Small intestine (tissue), 16 donors: Measurements from ENCODE around the gene AGTRAP. TPM values are rescaled to one million over a fixed set of nuclear protein-coding genes. Genes with fewer than 3 reads are reported as not detected.

Experiments used
- DNase-seq, 2 donors: peaks; one replicate each; pipeline versions ENCODE4 v3.0.0 to v3.0.0-alpha.2; 2013
- FAIRE-seq: peaks from 2 replicates; lab custom pipeline; 2012; peaks lifted over from hg19 to GRCh38; lab: Jason Lieb, UNC
- H3K27ac ChIP-seq, 3 donors: one replicate each; pipeline ENCODE4 v1.5.1; 2013; ENCODE audit warnings: low read length in 2 of 3, mild to moderate bottlenecking in 2 of 3, control low read depth in 1 of 3, inconsistent platforms in 1 of 3, low read depth in 1 of 3, moderate library complexity in 1 of 3
- H3K27me3 ChIP-seq, 3 donors: one replicate each; pipeline ENCODE4 v1.6.1; 2013; ENCODE audit warnings: low read length in 3 of 3, inconsistent platforms in 1 of 3; ENCODE audit not compliant: control insufficient read depth in 3 of 3, insufficient read depth in 3 of 3
- H3K36me3 ChIP-seq, 3 donors: one replicate each; pipeline ENCODE4 v1.6.1; 2013; ENCODE audit warnings: low read length in 3 of 3, inconsistent platforms in 1 of 3, low read depth in 1 of 3, mild to moderate bottlenecking in 1 of 3, moderate library complexity in 1 of 3; ENCODE audit not compliant: control insufficient read depth in 3 of 3, insufficient read depth in 2 of 3
- H3K4me1 ChIP-seq, 3 donors: one replicate each; pipeline ENCODE4 v1.6.1; 2013; ENCODE audit warnings: low read length in 2 of 3, inconsistent platforms in 1 of 3, low read depth in 1 of 3, mild to moderate bottlenecking in 1 of 3, moderate library complexity in 1 of 3; ENCODE audit not compliant: control insufficient read depth in 3 of 3, insufficient read depth in 2 of 3
- H3K4me3 ChIP-seq, 3 donors: one replicate each; pipeline ENCODE4 v1.5.1; 2013; ENCODE audit warnings: low read length in 3 of 3, control low read depth in 1 of 3, inconsistent platforms in 1 of 3, low read depth in 1 of 3, mild to moderate bottlenecking in 1 of 3, moderate library complexity in 1 of 3
- H3K9me3 ChIP-seq, 2 donors: one replicate each; pipeline ENCODE4 v1.6.1; 2013; ENCODE audit warnings: low read depth in 1 of 2, low read length in 1 of 2; ENCODE audit not compliant: control insufficient read depth in 2 of 2, insufficient read depth in 1 of 2
- WGBS, 3 donors: extraction: QIAGEN DNeasy Blood & Tissue Kit; methylation state at CpG; one replicate each; pipeline ENCODE4 v1.1.7; 2013; 5-methylcytosine and 5-hydroxymethylcytosine counted together
- long read RNA-seq, 10 donors: transcript quantifications; one replicate each; lab custom pipeline, GENCODE V29; 2026
- polyA plus RNA-seq, 4 donors: library from polyadenylated mRNA; stranded (reverse) in 3 of 4; unstranded in 1 of 4; fragments of 200-250 nt in 3 of 4; fragments of 120-200 nt in 1 of 4; gene quantifications; one replicate each; pipeline versions ENCODE4 v1.2.1 to v1.2.3, GENCODE V29; 2013
- donor health status: healthy with polysubstance abuse.
- donor health status: control.
- donor health status: control.
- donor health status: Bipolar disorder and iron deficiency.
- donor health status: healthy.

Gene AGTRAP
- 10 to 100 TPM in 2 of 4 donors, 1 to 10 TPM in 2; 5.6 to 54.9 (median 19.2) TPM for polyA plus RNA-seq
- long read RNA-seq, donor 1: 0 reads
- long read RNA-seq, donor 2, transcript AGTRAP-201 (5 exons, 1,107 nt): major isoform, 6 of 7 reads
- long read RNA-seq, donor 2, partial matches to known transcripts: 0 of 7 reads
- long read RNA-seq, donor 2, other reads (novel, unspliced or antisense): 0 of 7 reads
- long read RNA-seq, donor 3, transcript AGTRAP-201 (5 exons, 1,107 nt): major isoform, 14 of 14 reads
- long read RNA-seq, donor 3, partial matches to known transcripts: 0 of 14 reads
- long read RNA-seq, donor 3, other reads (novel, unspliced or antisense): 0 of 14 reads
- long read RNA-seq, donor 4: 0 reads
- long read RNA-seq, donor 5, partial matches to known transcripts: 0 of 1 reads
- long read RNA-seq, donor 5, other reads (novel, unspliced or antisense): 0 of 1 reads
- long read RNA-seq, donor 6, transcript AGTRAP-201 (5 exons, 1,107 nt): major isoform, 5 of 9 reads
- long read RNA-seq, donor 6, partial matches to known transcripts: 0 of 9 reads
- long read RNA-seq, donor 6, other reads (novel, unspliced or antisense): 0 of 9 reads
- long read RNA-seq, donor 7: 0 reads
- long read RNA-seq, donor 8, partial matches to known transcripts: 0 of 1 reads
- long read RNA-seq, donor 8, other reads (novel, unspliced or antisense): 0 of 1 reads
- long read RNA-seq, donor 9, partial matches to known transcripts: 0 of 4 reads
- long read RNA-seq, donor 9, other reads (novel, unspliced or antisense): 0 of 4 reads
- long read RNA-seq, donor 10, transcript AGTRAP-201 (5 exons, 1,107 nt): major isoform, 12 of 15 reads
- long read RNA-seq, donor 10, partial matches to known transcripts: 0 of 15 reads
- long read RNA-seq, donor 10, other reads (novel, unspliced or antisense): 0 of 15 reads

DNA sequence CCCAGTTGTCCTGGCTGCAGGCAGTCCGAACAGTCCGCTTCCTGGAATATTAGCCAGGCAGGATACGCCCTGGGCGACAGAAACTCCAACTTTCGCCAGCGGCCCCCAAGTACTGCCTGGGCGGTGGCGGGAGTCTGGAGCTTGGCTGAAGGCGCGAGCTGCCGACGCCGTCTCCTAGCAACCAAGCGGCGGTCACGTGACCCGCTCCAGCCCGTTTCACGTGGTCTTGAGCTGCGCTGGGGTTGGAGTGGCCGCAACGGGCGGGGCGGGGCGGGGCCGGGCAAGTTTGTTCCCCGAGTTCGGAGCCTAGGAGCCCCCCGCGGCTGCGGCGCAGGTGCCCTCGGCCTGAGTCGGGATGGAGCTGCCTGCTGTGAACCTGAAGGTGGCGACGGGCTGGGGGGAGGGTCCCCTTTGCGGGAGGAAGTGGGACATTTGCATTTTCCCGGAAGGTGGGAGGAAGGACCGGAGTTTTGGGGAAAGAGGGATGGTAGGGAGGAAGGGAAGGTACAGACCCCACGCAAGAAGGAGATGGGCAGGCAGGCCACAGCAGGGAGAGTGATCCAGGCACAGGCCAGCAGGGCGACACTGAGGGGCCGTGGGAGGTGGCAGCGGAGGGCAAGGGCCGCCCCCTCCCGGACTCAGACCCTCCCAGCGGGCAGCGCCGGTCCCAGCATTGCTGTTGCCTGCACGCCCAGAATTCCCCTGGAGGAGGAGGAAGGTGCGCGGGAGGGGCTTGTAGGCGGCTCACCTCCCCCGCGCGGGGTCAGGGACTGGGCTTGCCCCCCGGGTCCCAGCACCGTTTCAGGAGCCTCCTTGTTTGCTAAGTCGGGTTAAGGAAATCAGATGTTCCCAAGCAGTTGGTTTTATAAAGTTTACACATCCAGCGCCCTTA, at the start of gene AGTRAP:
Gene AGTRAP, plus strand, starts transcription at position 283 of the 892 bp plus-strand sequence. Its CDS starts 73 bp downstream, at position 356.
- 1 to 2% (median 2%) methylated on average over 57 to 59 of the region's 59 CpGs for WGBS, 3 donors
- H3K4me1 ChIP-seq: peaks cover 0 to 18% (median 7%) of the 10 kb centered on the region in 3 donors
- H3K9me3 ChIP-seq: no peaks in the 10 kb centered on the region
- H3K36me3 ChIP-seq: no peaks in the 10 kb centered on the region
- H3K27ac ChIP-seq: peak within 1 kb of the TSS; percentile 15 to 92 (median 53)
- FAIRE-seq (no peak), DNase-seq (peak; percentile 87 to 97)
- peak within 1 kb of the TSS; percentile 47 to 87 (median 74) for H3K4me3 ChIP-seq
- H3K27me3 ChIP-seq: no peaks in the 10 kb centered on the region

GRCh38 chr1:11688506-11688905, 47.4 kb upstream of the AGTRAP start:
- H3K27ac ChIP-seq: no peak overlapping the region
- FAIRE-seq: no peak
- H3K4me1 ChIP-seq: peaks cover 0 to 8% (median 0%) of the 10 kb centered on the region in 3 donors
- H3K9me3 ChIP-seq: no peaks in the 10 kb centered on the region
- DNase-seq: no peak
- H3K36me3 ChIP-seq: no peaks in the 10 kb centered on the region
- WGBS, 3 donors: 88 to 92% (median 91%) methylated on average over 4 of the region's 4 CpGs
- H3K27me3 ChIP-seq: peaks cover 18 to 45% (median 22%) of the 10 kb centered on the region in 3 donors
- no peak overlapping the region for H3K4me3 ChIP-seq

DNA sequence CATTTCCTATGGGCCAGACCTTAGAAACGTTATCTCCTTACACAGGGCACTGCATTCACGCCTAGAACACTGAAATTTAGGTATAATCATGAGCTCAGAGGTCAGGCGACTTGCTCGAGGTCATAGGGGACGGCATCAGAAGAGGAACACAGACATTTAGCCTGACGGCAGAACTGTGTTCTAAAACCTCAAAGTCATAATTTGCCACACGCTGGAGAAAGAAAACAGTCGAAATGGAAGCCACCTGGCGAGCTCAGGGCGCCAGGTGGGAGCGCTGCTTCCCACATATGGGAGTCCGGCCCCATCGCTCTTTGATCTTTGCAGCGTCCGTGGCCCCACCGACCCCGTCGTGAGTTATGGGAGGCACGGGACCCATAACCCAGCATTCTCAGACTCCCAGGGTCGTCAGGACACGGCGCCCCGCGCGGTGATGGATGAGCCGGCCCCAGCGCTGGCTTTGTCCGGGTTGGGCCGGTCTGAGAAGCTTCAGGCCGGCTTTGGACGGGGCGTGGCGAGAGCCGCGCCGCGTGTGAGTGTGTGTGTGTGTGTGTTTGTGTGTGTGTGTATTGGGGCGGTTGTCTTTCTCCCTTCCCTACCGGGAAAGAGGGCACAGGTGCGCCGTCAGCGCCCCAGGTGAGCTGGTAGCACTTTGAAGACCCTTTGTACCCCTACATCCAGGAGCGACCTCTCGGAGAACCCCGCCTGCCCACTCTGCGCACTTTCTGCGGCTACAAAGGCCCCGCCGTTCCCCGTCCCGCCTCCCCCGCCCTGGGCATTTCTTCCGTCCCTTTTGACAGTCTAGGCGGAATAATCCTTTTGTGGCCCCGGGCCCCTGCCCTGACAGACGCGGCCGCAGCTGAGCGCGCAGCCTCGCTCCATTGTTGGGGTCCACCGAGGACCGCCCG, 45.3 kb upstream of the AGTRAP start:
- 3 to 4% (median 3%) methylated on average over 49 to 64 of the region's 64 CpGs for WGBS, 3 donors

GRCh38 chr1:11691302-11691914, 44.5 kb upstream of the AGTRAP start, which contains the start of gene DRAXIN:
TSS of gene DRAXIN (plus strand) at chr1:11691710. CDS start at chr1:11706259, 14,549 bp downstream.
- peaks cover 18 to 56% (median 22%) of the 10 kb centered on the region in 3 donors for H3K27me3 ChIP-seq
- FAIRE-seq (no peak), DNase-seq (peak in 1 of 2 donors; percentile 40)
- no peaks in the 10 kb centered on the region for H3K36me3 ChIP-seq
- H3K4me1 ChIP-seq: peaks cover 0 to 8% (median 0%) of the 10 kb centered on the region in 3 donors
- 1% methylated on average over 42 to 78 of the region's 78 CpGs for WGBS, 3 donors
- peak within 1 kb of the TSS in 2 of 3 donors; percentile 28 to 41 for H3K4me3 ChIP-seq
- H3K9me3 ChIP-seq: no peaks in the 10 kb centered on the region
- no peak within 1 kb of the TSS for H3K27ac ChIP-seq

More for the DNA sequence above, 45.3 kb upstream of the AGTRAP start:
- DNase-seq (peak in 1 of 2 donors; percentile 34), FAIRE-seq (no peak)
- no peaks in the 10 kb centered on the region for H3K36me3 ChIP-seq
- peaks cover 18 to 56% (median 22%) of the 10 kb centered on the region in 3 donors for H3K27me3 ChIP-seq
- H3K4me3 ChIP-seq: peak overlapping the region in 2 of 3 donors; percentile 28 to 41
- no peak overlapping the region for H3K27ac ChIP-seq
- H3K4me1 ChIP-seq: peaks cover 0 to 8% (median 0%) of the 10 kb centered on the region in 3 donors
- no peaks in the 10 kb centered on the region for H3K9me3 ChIP-seq

DNA sequence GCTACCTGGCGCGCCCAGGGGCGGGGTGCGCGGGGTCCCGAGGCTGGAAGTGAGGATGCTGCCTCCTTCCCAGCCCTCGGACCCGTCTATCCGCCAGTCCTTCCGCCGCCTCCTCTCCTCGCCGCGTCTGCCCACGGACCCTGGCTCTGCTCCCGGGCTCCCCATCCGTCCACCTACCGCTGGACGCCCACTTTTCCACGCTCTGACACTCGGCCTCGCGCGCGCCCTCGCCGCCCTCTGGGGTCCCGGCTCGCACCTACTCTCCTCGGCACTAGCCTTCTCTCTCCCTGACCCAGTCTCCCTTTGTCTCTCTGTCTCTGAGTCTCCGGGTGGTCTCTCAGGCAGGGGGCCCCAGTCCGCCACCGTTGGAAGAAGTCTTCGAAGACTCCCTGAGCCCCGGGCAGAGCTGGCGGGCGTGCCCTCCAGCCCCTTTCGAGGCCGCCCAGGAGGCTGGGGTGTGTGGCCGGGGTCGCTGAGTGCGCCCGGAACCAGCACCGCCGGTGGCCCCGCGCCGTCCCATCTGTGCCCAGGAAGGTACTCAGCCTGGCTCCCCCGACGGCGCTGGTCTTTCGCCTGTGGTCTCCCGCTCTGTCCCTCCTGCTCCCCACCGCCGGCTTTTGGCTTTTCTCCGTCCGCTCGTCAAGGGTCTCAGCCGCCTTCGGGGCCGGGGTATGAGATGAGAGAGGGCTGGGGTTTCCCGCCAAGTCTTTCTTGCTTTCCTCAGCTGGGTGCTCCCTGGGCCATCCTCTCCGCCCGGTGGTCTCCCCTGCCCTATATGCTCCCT, 43.8 kb upstream of the AGTRAP start:
- FAIRE-seq (no peak), DNase-seq (no peak)
- Histone ChIP-seq H3K4me3 (peak overlapping the region in 1 of 3 donors; percentile 41), H3K4me1 (peaks cover 0 to 8% (median 0%) of the 10 kb centered on the region in 3 donors), H3K27ac (no peak overlapping the region), H3K9me3 (no peaks in the 10 kb centered on the region), H3K36me3 (no peaks in the 10 kb centered on the region), H3K27me3 (peaks cover 18 to 56% (median 22%) of the 10 kb centered on the region in 3 donors)
- WGBS, 3 donors: 7 to 17% (median 16%) methylated on average over 53 to 64 of the region's 64 CpGs

- Histone ChIP-seq H3K4me3 (no peak overlapping the region), H3K27ac (no peak overlapping the region), H3K9me3 (no peaks in the 10 kb centered on the region), H3K27me3 (peaks cover 18 to 54% (median 22%) of the 10 kb centered on the region in 3 donors), H3K4me1 (peaks cover 0 to 8% (median 0%) of the 10 kb centered on the region in 3 donors), H3K36me3 (no peaks in the 10 kb centered on the region)
- peak in 1 of 2 donors; percentile 28 for DNase-seq
- FAIRE-seq: no peak
- WGBS, 3 donors: 3 to 11% (median 10%) methylated on average over 5 to 6 of the region's 6 CpGs
Measured at GRCh38 chr1:11693024-11693590, 42.8 kb upstream of the AGTRAP start.
